ENCODE results near the gene RPS6KC1. TPM values are rescaled to one million over a fixed set of nuclear protein-coding genes. Genes with fewer than 3 reads are reported as not detected.

The RPS6KC1 gene
- total RNA-seq, 3 donors from 2014 or later (not counting 1 experiment from before 2014, with no cell fraction given) = 19.6 to 32.7 (median 24.1) TPM

- no peak overlapping the region for H3K4me3 ChIP-seq (ENCODE audit: low read length)
- WGBS (ENCODE audit: insufficient coverage) = 83% methylated on average over 2 of the region's 2 CpGs
- no peak for ATAC-seq
- intact Hi-C loops (cut with micrococcal nuclease) = no loop called here
- TF ChIP-seq CTCF (IDR thresholded peaks at IDR 0.05) = no peak
- H3K9me3 ChIP-seq (ENCODE audit: control insufficient read depth, insufficient read depth, low read length) = no peaks in the 10 kb centered on the region
- H3K9me3 Mint-ChIP-seq = no peaks in the 10 kb centered on the region
- H3K27ac Mint-ChIP-seq = no peak overlapping the region
- H3K4me3 Mint-ChIP-seq = no peak overlapping the region
- H3K36me3 ChIP-seq (ENCODE audit: control insufficient read depth, insufficient read depth, low read length) = peaks cover 7% of the 10 kb centered on the region
- peaks cover 4% of the 10 kb centered on the region for H3K36me3 Mint-ChIP-seq
- H3K27ac ChIP-seq (ENCODE audit: low read length) = no peak overlapping the region
- H3K27me3 ChIP-seq (ENCODE audit: control insufficient read depth, insufficient read depth, low read length) = no peaks in the 10 kb centered on the region
- H3K4me1 ChIP-seq (ENCODE audit: control insufficient read depth, insufficient read depth, low read length) = no peaks in the 10 kb centered on the region
- no peak for DNase-seq
- no peaks in the 10 kb centered on the region for H3K4me1 Mint-ChIP-seq
- H3K27me3 Mint-ChIP-seq (ENCODE audit: low read depth in 2 of 2) = no peaks in the 10 kb centered on the region
Measured at GRCh38 chr1:213247038-213247437, 196.0 kb downstream of the RPS6KC1 start.

DNA sequence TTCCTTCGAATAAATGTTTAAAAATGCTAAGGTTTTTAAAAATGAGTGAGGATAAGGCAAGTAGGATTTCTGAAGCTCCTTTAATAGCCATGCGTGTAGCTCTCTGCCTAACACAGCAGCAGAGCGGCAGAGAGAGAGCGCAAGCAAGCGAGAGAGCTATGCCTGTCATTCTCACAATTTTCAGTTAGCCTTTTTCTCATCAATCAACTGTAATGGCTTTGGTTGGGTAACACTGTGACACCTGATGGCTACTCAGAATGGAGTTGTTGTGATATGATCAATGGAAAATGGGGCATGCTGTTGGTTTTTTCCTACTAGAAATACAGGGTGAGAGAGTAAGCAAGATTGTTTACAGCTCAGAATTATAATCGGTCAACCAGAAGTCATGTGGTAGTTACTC is 198.4 kb downstream of the RPS6KC1 start:
- H3K27ac Mint-ChIP-seq = no peak overlapping the region
- ATAC-seq = no peak
- no peaks in the 10 kb centered on the region for H3K4me1 Mint-ChIP-seq
- H3K36me3 Mint-ChIP-seq = peaks cover 4% of the 10 kb centered on the region
- DNase-seq = no peak
- no peaks in the 10 kb centered on the region for H3K9me3 Mint-ChIP-seq
- no peaks in the 10 kb centered on the region for H3K27me3 ChIP-seq (ENCODE audit: control insufficient read depth, insufficient read depth, low read length)
- no peaks in the 10 kb centered on the region for H3K27me3 Mint-ChIP-seq (ENCODE audit: low read depth in 2 of 2)
- no peak for TF ChIP-seq CTCF (IDR thresholded peaks at IDR 0.05)
- H3K4me3 ChIP-seq (ENCODE audit: low read length) = no peak overlapping the region
- H3K27ac ChIP-seq (ENCODE audit: low read length) = no peak overlapping the region
- WGBS (ENCODE audit: insufficient coverage) = 97% methylated on average over 6 of the region's 6 CpGs
- H3K36me3 ChIP-seq (ENCODE audit: control insufficient read depth, insufficient read depth, low read length) = peaks cover 3% of the 10 kb centered on the region
- intact Hi-C loops (cut with micrococcal nuclease) = no loop called here
- no peaks in the 10 kb centered on the region for H3K4me1 ChIP-seq (ENCODE audit: control insufficient read depth, insufficient read depth, low read length)
- H3K4me3 Mint-ChIP-seq = no peak overlapping the region
- no peaks in the 10 kb centered on the region for H3K9me3 ChIP-seq (ENCODE audit: control insufficient read depth, insufficient read depth, low read length)

DNA sequence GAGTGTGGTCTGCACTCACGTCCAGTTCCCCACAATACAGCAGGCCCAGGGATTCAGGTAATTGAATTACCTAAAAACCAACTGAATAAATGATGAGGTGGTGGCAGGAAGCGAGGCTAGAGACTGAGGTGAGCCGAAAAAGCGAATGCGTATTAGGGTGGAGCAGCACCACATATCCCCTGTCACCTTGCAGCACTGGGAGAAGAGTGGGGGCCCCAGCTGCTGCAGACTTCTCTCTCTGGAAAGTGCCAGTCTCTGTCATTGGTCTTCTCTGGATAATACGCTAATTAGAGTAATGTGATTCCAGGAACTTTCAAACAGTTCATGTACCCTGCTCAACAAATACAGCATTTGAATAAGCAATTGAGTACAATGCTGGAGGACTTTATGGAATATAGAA is 199.0 kb downstream of the RPS6KC1 start:
- H3K9me3 Mint-ChIP-seq = no peaks in the 10 kb centered on the region
- H3K4me3 Mint-ChIP-seq = no peak overlapping the region
- no peaks in the 10 kb centered on the region for H3K9me3 ChIP-seq (ENCODE audit: control insufficient read depth, insufficient read depth, low read length)
- H3K27ac Mint-ChIP-seq = no peak overlapping the region
- no peak for ATAC-seq
- H3K27me3 ChIP-seq (ENCODE audit: control insufficient read depth, insufficient read depth, low read length) = no peaks in the 10 kb centered on the region
- no peak overlapping the region for H3K27ac ChIP-seq (ENCODE audit: low read length)
- no peaks in the 10 kb centered on the region for H3K27me3 Mint-ChIP-seq (ENCODE audit: low read depth in 2 of 2)
- intact Hi-C loops (cut with micrococcal nuclease) = no loop called here
- DNase-seq = no peak
- H3K36me3 ChIP-seq (ENCODE audit: control insufficient read depth, insufficient read depth, low read length) = peaks cover 3% of the 10 kb centered on the region
- WGBS (ENCODE audit: insufficient coverage) = 93% methylated on average over 6 of the region's 6 CpGs
- peaks cover 4% of the 10 kb centered on the region for H3K36me3 Mint-ChIP-seq
- H3K4me1 ChIP-seq (ENCODE audit: control insufficient read depth, insufficient read depth, low read length) = no peaks in the 10 kb centered on the region
- H3K4me1 Mint-ChIP-seq = no peaks in the 10 kb centered on the region
- no peak for TF ChIP-seq CTCF (IDR thresholded peaks at IDR 0.05)
- no peak overlapping the region for H3K4me3 ChIP-seq (ENCODE audit: low read length)

DNA sequence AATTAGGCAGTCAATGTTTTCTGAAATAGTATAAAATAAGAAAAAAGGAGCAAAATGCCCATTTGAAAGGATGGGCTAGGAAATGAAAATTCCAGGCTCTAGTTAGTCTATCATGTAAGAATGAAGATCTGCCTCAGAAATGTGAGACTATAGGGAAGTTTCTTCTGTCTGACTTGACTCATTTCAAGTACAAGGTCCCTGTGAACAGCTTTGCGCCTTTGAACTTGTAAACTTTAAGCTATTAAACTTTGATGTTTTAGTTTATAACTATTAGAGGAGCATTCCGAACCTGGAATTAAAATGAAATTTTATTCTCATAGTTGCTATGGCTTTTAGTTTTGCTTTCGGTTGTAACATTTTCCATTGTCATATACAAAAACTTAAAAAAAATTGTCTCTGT is 199.4 kb downstream of the RPS6KC1 start:
- intact Hi-C loops (cut with micrococcal nuclease) = no loop called here
- WGBS (ENCODE audit: insufficient coverage) = 100% methylated on average over 1 of the region's 3 CpGs
- no peaks in the 10 kb centered on the region for H3K9me3 Mint-ChIP-seq
- H3K36me3 ChIP-seq (ENCODE audit: control insufficient read depth, insufficient read depth, low read length) = peaks cover 3% of the 10 kb centered on the region
- H3K27ac Mint-ChIP-seq = no peak overlapping the region
- no peaks in the 10 kb centered on the region for H3K27me3 ChIP-seq (ENCODE audit: control insufficient read depth, insufficient read depth, low read length)
- DNase-seq = no peak
- no peak overlapping the region for H3K27ac ChIP-seq (ENCODE audit: low read length)
- H3K4me1 Mint-ChIP-seq = no peaks in the 10 kb centered on the region
- no peaks in the 10 kb centered on the region for H3K4me1 ChIP-seq (ENCODE audit: control insufficient read depth, insufficient read depth, low read length)
- ATAC-seq = no peak
- no peak overlapping the region for H3K4me3 Mint-ChIP-seq
- no peaks in the 10 kb centered on the region for H3K9me3 ChIP-seq (ENCODE audit: control insufficient read depth, insufficient read depth, low read length)
- TF ChIP-seq CTCF (IDR thresholded peaks at IDR 0.05) = no peak
- peaks cover 4% of the 10 kb centered on the region for H3K36me3 Mint-ChIP-seq
- H3K27me3 Mint-ChIP-seq (ENCODE audit: low read depth in 2 of 2) = no peaks in the 10 kb centered on the region
- no peak overlapping the region for H3K4me3 ChIP-seq (ENCODE audit: low read length)

Measured in natural killer cell (primary cell).